Endothelial cell of hepatic sinusoid (primary cell): ENCODE measurements around the gene CACTIN.

Source experiments
- in situ Hi-C: cut with HindIII; loops from 2 replicates; pipeline ENCODE4 v1.10.0; 2017; ENCODE audit warnings: low sequenced_read_pairs

The CACTIN gene

DNA sequence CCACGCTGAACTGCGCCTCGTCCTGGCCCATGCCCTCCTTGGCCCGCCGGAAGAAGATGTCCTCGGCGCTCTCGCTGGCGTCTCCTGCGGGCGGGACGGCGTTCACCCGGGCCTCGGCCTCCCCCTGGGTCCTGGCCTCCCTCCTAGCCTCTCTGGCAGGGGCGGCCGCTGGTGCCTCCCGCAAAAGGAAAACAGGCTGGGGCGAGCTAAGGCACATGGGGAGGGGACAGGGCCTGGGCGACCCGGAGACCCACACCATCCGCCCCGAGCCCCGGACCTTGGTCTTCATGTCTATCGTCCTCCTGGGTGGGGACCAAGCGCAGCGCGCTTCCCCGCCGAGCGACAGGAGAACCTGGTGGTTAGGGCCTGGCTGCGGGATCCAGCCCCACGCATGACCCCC, 14.3 kb downstream of the CACTIN start:
- in situ Hi-C loops: no loop called here

DNA sequence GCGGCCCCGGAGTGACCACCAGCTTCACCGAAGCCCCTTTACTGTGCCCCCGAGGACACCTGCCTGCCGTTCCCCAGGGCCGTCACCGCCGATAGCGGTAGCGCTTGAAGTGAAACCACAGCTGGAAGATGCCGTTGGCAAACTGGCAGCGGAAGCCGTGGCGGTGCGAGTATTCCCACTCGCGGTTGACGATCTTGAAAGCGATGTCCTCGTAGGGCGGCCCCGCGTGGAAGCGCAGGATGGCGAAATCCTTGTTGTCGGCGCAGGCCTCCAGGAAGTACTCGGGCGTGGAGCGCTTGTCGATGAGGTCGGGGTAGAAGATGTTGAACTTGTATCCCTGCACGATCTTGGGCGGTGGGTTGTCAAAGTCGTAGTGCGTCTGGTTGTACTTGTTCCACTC, 14.7 kb downstream of the CACTIN start:
- in situ Hi-C loops: no loop called here

DNA sequence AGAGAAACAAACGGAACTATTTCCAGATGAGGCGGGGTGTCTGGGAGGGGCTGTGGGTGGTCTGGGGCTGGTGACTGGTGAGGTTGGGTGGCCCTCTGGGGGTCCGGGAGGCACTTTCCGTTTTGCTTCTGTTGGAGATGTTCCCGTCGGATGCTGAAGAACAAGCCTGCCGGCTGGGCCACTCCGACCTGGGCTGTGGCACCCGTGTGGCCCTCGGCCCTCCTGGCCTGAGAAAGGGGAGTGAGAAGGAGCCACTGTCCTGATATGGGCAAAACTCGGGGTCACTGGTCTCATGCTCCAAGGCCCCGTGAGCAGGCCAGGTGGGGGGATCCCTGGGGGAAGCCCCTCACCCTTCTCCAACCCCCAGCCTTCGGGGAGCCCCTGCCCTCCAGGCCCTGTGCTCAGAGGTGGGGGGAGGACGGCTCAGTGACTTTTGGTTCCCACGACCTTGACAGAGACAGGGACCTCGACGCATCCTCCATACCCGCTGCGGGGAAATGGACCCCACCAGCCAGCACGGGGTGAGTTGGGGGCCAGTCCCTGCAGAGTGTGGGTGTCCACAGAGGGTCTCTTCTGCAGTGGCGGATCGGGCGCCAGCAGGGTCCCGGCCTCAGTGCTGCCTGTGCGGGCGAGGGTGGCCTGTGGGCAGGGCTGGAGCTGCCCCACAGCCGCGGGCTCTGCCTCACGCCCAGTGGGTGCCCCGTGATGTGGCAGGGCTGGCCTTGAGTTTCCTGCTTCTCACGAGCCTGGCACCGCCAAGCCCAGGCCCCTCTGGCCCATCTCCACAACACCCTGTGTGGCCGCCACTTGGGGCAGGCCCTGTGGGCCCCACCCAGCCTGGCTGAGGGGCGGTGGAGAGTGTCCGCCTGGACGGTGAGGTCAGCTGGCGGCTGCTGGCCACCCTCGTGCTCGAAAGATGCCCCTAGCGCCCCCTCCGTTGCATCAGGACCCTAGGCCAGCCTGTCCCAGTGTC, 15.6 kb downstream of the CACTIN start:
- in situ Hi-C loops: no loop called here

DNA sequence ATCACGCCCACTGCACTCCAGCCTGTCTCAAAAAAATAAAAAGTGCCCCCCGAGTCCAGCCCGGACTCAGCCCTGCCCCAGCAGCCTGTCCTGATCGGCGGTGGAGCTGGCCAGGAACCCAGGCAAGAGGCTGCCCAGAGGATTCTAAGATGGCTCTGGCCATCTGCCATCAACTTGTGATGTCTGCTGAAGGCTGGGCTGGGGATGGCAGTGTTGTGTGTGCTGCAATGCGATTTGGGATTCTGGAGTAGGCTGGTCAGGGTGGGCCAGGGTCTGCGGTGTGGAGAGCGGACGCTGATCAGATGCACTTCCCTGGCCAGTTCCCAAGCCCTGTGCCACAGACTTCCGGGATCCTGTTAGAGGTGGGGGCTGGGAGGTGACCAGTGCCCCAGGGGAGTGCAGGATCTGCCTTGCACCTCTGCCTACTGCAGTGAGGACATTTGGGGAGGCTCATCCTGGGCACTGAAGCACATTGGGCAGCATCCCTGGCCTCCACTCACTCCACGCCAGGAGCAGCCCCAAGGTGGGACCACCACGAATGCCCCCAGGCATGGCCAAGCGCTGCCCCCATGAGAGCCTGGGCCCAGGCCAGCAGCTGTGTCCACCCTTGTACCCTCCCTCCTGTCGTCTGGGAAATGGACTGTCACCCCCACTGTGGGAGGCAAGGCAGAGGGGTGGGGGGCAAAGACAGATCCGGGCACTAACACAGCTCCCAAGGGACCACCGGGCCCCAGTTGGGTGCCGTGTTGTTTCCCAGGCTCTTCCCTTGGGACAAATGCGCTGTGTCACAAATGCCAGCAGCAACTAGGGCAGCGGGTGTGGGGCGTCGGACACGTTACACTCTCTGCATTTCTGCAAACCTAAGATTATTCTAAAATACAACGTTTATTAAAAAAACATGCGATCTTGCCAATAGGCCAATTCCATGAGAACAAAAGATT, 16.5 kb downstream of the CACTIN start:
- in situ Hi-C loops: no loop called here

DNA sequence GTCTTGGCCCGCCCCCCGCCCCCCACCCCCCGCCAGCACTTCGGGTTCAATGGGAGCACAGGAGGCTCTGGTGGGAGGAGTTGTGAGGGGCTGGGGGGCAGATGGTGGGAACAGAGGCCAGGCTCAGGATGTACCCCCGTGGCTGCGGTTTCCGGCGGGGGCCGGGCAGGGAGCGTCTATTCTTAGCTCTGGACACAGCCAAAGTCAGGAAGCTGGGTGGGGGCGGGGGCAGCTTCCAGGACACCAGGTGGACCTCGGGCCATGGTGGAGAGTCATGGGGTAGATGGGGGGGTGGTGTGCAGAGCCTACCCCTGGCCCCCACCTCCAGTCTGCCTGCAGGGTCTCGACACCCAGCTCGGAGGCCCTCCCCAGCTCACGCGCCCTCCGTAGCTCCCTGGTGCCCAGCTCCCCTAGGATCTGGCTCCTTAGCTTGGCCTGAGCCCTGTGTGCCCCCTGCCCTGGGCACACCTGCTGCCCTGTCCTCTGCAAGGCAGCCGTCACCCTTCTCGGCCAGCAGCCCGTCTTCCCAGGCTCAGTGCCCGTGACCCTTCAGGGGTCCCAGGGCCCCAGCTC, 17.8 kb downstream of the CACTIN start:
- in situ Hi-C loops: no loop called here

DNA sequence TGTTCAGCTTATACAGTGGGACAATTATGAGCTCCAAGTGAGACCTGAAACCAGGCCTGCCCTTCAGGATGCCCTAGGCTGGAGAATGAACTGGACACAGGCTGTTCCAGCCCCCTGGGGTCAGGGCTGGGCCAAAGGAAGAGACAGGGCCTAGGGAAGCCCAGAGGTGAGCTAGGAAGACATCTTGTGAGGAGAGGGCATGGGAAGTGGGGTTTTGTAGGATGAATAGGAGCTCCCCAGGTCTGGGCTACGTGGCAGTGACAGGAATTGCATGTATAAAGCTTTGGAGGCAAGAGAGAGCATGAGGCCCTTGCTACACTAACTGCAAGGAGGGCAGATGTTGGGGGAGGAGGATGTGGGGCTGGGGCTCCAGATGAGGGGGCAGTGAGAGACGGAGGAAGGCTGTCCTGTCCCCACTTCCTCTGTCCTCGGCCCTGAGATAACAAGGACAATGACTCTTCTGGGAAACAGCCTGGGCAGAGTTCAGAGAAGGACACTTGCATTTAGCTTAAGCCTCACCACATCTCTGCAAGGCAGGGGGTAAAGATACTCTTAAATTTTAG, 18.4 kb downstream of the CACTIN start:
- in situ Hi-C loops: no loop called here

DNA sequence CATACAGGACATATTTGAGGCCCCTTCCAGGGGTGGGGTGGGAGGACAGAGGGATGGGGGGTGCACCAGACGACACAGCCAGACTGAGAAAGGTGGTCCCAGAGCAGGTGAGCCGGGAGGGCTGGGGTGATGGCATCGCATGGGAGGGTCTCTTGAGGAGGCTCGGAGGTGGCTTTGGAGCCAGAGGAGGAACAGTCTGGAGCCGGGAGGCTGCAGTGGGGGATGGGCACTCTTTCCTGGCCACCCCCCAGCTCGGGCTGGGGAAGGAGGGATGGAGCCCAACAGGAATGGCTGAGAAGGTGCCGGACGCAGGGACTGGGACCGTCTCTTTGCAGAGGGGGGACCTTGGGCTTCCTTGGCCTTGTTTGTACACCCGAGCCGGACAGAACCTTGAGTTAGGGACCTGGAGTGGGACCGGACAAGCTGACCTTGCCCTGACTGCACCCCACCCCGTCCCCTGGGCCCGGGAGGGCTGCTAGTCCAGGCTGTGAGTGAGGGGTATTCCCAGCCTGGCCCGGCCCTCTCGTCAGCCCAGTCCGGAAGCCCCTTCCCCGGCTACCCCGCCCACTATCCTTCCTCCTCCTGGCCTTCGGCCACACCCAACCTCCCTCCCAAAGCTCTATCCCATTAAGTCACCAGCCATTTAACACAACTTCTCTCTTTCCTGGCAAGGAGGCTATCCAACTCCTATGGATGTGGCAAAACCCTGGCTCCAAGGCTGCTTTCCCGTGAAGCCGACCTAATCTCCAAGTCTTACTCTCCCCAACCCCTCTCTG, 19.1 kb downstream of the CACTIN start:
- in situ Hi-C loops: no loop called here

DNA sequence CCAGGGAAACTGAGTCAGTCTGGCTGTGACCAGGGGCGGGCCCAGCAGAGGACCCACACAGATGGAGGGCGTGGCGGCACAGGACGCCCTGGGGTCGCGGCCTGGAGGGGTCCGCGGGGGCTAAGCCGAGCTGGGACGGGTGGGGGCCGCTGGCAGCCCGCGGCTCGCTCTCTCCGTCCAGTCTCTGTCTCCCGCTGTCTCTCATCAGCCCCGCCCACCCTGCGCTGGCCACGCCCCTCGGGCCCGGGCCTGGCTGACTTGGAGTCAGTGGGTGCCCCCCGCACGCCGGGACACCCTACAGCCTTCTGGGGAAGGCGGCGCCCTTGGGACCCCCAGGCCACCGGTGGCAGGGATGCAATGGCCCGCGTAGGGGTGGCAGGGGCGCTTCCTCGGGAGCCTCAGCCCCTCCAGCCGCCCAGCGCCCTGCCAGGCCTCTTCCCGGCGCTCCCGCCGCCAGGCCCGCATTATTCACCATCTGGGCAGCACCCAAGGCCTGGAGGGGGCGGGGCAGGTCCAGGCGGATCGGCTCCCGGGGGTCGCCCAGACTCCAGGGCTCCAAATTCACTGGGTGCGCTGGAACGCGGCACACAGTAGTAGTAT, 19.8 kb downstream of the CACTIN start, which contains the start of gene TBXA2R:
TSS of gene TBXA2R (minus strand) at position 186 of the 600 bp plus-strand sequence. CDS start 6,241 bp downstream, outside the sequence.
- in situ Hi-C loops: no loop called here

DNA sequence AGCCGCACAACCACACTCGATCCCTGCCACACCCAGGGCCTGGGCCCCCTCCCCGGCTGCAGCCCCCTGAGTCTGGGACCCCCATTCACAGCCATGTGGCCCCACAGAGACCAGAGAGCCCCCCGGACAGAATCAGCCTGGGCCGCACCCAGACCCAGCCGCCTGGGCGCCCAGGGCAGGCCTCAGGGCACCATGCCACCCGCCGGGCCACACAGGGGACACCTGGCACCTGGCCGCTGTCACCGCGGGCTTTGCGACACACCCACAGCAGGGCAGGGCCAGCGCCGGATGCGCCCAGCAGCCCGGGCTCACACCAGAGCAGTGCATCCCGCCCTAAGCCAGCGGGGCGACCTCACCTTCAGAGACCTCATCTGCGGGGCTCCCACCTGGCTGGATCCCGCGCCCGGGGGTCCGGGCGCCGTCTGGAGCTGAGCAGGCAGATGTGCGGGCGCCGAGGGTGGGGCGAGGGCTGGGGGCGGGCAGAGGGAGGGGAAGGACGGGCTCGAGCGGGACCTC, 20.4 kb downstream of the CACTIN start:
- in situ Hi-C loops: no loop called here

DNA sequence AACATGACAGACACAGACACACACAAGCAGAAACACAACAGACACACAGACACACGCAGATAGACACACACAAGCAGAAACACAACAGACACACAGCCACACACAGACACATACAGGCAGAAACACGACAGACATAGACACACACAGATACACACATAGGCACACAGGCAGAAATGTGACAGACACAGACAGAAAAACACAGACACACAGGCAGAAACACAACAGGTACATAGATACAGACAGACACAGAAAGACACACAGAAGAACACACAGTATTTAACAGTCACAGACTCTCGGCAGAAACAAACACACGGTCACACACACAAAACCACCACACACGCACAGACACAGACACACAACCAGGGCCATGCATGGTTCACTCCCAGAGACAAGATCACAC, 20.8 kb downstream of the CACTIN start:
- in situ Hi-C loops: no loop called here

DNA sequence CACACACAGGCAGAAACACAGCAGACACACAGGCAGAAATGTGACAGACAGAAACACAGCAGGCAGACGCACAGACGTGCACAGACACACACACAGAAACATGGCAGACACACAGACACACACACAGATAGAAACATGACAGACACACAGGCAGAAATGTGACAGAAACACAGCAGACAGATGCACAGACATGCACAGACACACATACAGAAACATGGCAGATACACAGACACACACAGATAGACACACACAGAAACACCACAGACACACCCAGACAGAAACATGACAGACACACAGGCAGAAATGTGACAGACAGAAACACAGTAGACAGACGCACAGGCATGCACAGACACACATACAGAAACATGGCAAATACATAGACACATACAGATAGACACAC, 21.2 kb downstream of the CACTIN start:
- in situ Hi-C loops: no loop called here

DNA sequence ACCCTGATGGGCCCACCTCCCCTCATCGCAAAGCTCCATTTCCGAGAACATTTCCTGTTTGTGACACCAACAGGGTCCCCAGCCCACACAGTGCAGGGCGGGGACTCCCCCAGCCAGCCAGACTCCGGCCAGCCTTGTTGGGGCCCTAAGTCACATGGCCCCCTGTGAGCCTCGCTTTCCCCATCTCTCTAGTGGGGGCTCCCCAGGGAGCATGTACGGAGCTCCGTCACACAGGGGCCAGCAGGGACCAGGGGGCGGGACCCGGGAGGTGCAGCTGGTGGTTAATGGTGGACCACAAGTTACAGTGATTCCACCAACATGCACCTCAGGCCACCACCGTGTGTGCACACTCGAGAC, 21.6 kb downstream of the CACTIN start:
- in situ Hi-C loops: no loop called here

DNA sequence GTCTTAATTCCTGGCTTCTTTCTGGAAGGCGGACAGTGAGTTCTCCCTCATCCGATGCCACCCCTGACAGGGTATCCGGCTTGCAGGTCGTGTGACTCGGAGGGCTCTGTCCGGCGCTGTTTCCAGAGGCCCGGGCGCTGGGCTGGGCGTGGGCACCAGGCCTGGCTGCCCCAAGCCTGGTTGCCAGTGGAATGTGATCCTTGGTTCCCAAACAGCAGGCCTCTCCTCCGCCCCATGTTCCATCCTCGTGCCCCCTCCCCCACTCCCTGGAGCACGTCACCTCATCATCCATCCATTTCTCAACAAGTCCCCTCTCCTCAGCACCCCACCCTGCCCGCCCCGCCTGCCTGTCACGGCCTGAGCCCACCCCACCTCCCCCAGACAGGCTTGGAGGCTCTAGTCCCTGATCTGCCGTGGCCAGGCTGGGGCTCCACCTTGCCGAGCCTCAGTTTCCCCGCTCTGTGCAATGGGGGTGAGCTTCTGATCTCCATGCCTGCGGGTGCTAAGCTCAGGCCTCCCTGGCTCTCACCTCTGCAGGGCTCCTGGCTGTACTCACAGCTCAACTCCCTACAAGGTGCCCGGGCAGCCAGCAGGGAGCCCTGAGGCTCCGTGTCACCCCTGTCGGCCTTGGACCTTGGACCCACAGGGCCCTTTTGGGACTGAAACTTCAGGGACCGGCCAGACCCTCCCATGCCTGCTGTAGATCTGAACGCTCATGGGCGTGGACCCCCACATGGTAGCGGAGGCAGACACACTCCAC, 22.2 kb downstream of the CACTIN start:
- in situ Hi-C loops: no loop called here

DNA sequence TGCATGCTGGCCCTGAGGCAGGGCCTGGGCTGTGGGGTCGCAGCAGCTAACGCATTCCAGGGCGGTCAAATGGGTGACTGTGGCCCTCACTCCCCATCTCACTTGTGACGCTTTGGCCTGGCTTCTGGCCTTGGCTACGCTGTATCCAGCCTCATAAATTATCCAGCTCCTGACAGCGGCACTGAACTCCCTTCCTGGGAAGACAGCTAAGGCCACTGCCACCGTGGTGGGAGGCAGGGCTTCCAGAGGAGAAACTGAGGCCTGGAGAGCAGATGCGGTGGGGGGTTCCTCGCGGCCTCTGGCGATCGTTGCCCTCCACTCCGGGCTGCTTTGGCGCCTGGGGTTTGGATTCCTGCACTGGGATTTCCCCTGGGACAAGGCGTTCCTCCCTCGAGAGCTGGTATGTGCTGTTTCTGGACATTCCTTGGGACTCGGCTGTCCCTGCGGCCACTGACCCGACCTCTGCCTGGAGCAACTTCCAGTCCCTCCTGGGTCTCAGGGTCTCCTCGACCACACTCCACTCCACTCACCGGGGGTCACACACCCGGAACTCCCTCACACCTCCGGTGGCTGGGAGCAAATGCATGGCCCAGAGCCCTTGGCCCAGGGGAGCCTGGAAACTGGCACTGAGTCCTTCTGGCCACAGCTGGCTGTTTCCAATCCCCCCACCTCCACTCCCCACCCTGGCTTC, 23.3 kb downstream of the CACTIN start:
- in situ Hi-C loops: no loop called here

DNA sequence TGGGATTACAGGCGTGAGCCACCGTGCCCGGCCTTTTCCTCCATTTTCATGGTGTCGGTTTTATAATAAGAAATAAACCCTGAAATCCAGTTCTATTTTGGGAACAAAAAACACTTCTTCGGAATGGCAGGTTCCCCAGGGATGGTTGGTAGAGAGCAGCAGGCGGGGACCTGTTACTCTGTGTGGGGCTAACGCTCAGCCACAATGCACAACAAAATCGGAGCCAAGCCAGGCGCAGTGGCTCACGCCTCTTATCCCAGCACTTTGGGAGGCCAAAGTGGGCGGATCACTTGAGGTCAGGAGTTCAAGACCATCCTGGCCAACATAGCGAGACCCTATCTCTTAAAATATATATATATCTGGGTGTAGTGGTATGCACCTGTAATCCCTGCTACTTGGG, 25.6 kb downstream of the CACTIN start:
- in situ Hi-C loops: no loop called here

DNA sequence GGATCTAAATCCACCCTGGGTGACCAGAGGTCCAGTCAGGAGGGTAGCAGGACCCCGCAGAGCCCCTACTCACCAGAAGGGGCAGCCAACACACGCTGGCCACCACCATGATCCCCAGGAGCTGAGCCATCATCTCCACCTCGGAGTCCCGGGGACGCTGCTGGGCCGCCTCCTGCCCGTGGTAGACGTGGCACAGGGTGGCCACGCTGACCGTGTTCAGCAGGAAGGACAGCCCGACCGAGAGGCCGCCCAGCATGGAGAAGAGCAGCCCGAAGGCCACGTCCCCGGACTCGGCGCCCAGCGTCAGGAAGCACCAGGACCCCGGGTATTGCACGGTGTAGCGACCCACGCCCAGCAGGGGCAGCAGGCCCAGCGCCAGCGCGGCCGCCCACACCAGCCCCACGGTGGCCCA, 26.8 kb downstream of the CACTIN start:
- in situ Hi-C loops: no loop called here

DNA sequence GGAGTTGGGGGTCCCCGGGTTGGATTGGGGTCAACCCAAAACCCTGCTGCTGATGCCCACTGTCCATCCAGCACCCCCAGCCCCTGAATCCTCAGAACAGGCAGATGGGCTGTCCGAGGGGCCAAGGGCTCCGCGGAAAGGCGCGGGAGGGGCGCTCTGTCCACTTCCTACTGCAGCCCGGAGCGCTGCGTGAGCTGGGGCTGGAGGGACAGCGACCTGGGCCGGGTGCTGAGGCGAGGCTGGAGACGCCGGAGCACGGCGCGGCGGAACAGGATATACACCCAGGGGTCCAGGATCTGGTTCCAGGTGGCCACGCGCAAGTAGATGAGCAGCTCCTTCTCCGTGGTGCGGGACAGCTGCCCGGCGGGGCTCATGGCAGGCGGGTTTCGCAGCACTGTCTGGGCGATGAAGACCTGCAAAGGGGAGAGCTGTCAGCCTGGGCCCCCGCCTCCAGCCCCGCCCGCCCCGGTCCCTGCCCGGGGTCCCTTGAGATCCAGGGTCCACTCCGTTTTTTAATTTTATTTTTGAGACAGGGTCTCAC, 31.0 kb downstream of the CACTIN start:
- in situ Hi-C loops: no loop called here

DNA sequence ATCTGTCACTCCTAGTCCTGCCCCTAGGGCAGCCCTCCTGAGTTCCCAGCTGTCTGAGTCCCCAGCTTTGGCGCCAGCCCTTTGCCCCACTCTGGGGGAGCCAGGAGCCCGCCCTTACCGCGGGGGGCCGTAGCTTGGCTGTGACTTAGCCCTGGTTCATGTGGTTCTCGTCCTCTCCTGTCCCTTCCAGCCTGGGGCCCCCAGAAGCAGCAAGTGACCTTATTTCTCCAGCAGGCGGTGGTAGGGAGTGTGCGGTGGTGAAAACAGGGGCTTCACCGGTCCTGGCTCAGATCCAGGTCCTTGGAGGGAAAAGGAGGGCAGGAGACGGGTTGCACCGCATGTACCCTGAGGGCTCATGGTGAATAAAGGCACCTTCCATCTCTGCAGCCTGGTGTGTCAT, 33.4 kb downstream of the CACTIN start:
- in situ Hi-C loops: no loop called here
